Keratinocyte (primary cell): ENCODE results near the gene ARHGEF33.

Source experiments
- CTCF ChIP-seq, 3 experiments: IDR thresholded peaks in 1 of 3; conservative IDR thresholded peaks in 1 of 3; optimal IDR thresholded peaks in 1 of 3; 2 replicates in 2 of 3; 3 replicates in 1 of 3; pipeline versions ENCODE3 to v1.5.1; 2011; ENCODE audit warnings: low read length in 3 of 3, mild to moderate bottlenecking in 3 of 3, moderate library complexity in 2 of 3, control low read depth in 1 of 3, inconsistent platforms in 1 of 3; ENCODE audit not compliant: insufficient read depth in 2 of 3; ENCODE audit errors: extremely low read depth in 1 of 3
- EZH2 ChIP-seq: IDR thresholded peaks from one replicate; pipeline ENCODE4 v1.6.1; 2012; ENCODE audit warnings: inconsistent platforms, mild to moderate bottlenecking, low read length, moderate library complexity

GRCh38 chr2:38957972-38958371, 68.3 kb downstream of the ARHGEF33 start:
- no peak for TF ChIP-seq CTCF (optimal IDR thresholded peaks at IDR 0.05 in 1 of 3, IDR thresholded peaks at IDR 0.05 in 1 of 3, conservative IDR thresholded peaks at IDR 0.05 in 1 of 3; ENCODE audit: extremely low read depth in 1 of 3, insufficient read depth in 2 of 3, low read length in 3 of 3)
- no peak for TF ChIP-seq EZH2
